B cell (primary cell): ENCODE results near the gene DUS2.

ENCODE experiments used
- EZH2 ChIP-seq: IDR thresholded peaks from 2 replicates; pipeline ENCODE4 v1.6.1; 2012; ENCODE audit warnings: borderline replicate concordance, low read depth, mild to moderate bottlenecking, moderate library complexity, low read length; ENCODE audit not compliant: insufficient read depth, poor library complexity, severe bottlenecking
- TF ChIP-seq, protein P1 (sequence below): fragments of 200-600 bp; IDR thresholded peaks from one replicate; pipeline ENCODE4 v1.8.0; 2022; ENCODE audit warnings: antibody characterized with exemption, mild to moderate bottlenecking

DNA sequence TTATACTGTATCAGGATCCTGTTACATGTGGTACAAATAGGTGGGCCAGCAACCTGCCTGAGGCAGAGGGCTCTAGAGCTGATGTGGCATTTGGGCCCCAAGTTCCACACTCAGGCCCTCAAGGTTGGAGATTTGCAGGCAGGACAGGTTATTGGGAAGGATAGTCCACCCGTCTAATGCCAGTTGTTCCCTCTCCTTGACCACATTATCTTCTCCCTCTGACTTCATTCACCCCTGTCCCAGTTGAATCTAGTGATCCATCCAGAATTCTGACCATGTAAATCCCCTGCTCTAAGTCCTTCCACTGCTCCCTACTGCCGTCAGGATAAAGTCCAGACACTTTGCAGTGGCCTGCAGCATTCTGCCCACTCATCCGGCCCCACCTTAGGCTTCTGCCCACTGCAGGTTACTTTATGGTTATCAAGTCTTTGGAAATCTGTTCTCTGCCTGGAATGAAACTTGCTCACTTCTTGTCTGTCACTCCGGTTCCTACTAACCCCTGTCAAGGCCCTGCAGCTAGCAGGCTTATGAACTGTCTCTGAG, 60.2 kb downstream of the DUS2 start:
- TF ChIP-seq, protein P1, sequence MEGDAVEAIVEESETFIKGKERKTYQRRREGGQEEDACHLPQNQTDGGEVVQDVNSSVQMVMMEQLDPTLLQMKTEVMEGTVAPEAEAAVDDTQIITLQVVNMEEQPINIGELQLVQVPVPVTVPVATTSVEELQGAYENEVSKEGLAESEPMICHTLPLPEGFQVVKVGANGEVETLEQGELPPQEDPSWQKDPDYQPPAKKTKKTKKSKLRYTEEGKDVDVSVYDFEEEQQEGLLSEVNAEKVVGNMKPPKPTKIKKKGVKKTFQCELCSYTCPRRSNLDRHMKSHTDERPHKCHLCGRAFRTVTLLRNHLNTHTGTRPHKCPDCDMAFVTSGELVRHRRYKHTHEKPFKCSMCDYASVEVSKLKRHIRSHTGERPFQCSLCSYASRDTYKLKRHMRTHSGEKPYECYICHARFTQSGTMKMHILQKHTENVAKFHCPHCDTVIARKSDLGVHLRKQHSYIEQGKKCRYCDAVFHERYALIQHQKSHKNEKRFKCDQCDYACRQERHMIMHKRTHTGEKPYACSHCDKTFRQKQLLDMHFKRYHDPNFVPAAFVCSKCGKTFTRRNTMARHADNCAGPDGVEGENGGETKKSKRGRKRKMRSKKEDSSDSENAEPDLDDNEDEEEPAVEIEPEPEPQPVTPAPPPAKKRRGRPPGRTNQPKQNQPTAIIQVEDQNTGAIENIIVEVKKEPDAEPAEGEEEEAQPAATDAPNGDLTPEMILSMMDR: no peak
- TF ChIP-seq EZH2: no peak
